ENCODE results near the gene ZNF79.

- TF ChIP-seq CTCF (conservative IDR thresholded peaks at IDR 0.05; ENCODE audit: low read depth, low read length) (0 out of 2 replicates have a peak, but pooled peaks have one; percentile 17), EZH2 (IDR thresholded peaks at IDR 0.05; ENCODE audit: borderline replicate concordance, low read depth, low read length, poor library complexity, severe bottlenecking) (no peak)
Measured at GRCh38 chr9:127485995-127486394, 61.8 kb downstream of the ZNF79 start.
